WTC11 (cell line): ENCODE data around the gene DACT3. TPM values are rescaled to one million over a fixed set of nuclear protein-coding genes. Genes with fewer than 3 reads are reported as not detected.

Source experiments
- ATAC-seq: fragments of 200-7000 bp; cut with Tn5 transposase; 2 replicates; pipeline ENCODE4 v1.10.0; 2021; ENCODE audit warnings: mild to moderate bottlenecking, moderate library complexity
- CTCF ChIA-PET: fragments of 300-600 bp; sonication (Branson Sonifier 250); formaldehyde crosslinking; loops from one replicate; lab custom pipeline; 2021; ENCODE audit warnings: antibody characterized with exemption; lab: Charles Lee
- POLR2A ChIA-PET: fragments of 350-600 bp; sonication (Branson Sonifier 250); formaldehyde crosslinking; loops from one replicate; lab custom pipeline; 2021; ENCODE audit warnings: antibody characterized with exemption; lab: Charles Lee
- DNase-seq: peaks from one replicate; pipeline ENCODE4 v3.0.0; 2021; ENCODE audit warnings: low spot score
- H3K27ac Mint-ChIP-seq: 2 replicates; pipeline ENCODE4 v1.8.0; 2021; ENCODE audit warnings: mixed read lengths
- H3K27me3 Mint-ChIP-seq: 2 replicates; pipeline ENCODE4 v1.8.0; 2021; ENCODE audit warnings: low read depth, mild to moderate bottlenecking, moderate library complexity, mixed read lengths
- H3K36me3 Mint-ChIP-seq: 2 replicates; pipeline ENCODE4 v1.8.0; 2021; ENCODE audit warnings: mixed read lengths
- H3K4me1 Mint-ChIP-seq: 2 replicates; pipeline ENCODE4 v1.8.0; 2022; ENCODE audit warnings: mixed read lengths
- H3K4me3 Mint-ChIP-seq: 2 replicates; pipeline ENCODE4 v1.8.0; 2021; ENCODE audit warnings: mild to moderate bottlenecking, moderate library complexity, mixed read lengths
- H3K9me3 Mint-ChIP-seq: 2 replicates; pipeline ENCODE4 v1.8.0; 2021; ENCODE audit warnings: mixed read lengths
- CDX4 ChIP-seq: fragments of 250-450 bp; sonication (Bioruptor Pico); IDR thresholded peaks from 2 replicates; pipeline ENCODE4 v1.9.0; 2021; ENCODE audit warnings: moderate library complexity, mild to moderate bottlenecking, inconsistent platforms, borderline replicate concordance
- CREM ChIP-seq: sonication (generic); formaldehyde crosslinking; IDR thresholded peaks from 2 replicates; pipeline ENCODE4 v1.8.1; 2022; ENCODE audit warnings: mild to moderate bottlenecking, missing genetic modification reagents, moderate library complexity
- FOXK1 ChIP-seq: sonication (generic); formaldehyde crosslinking; IDR thresholded peaks from 2 replicates; pipeline ENCODE4 v1.8.0; 2022; ENCODE audit warnings: mild to moderate bottlenecking, moderate library complexity, missing genetic modification reagents
- HMGA2 ChIP-seq: fragments of 250-450 bp; sonication (Bioruptor Pico); IDR thresholded peaks from 2 replicates; pipeline ENCODE4 v1.4.0; 2021; ENCODE audit warnings: mild to moderate bottlenecking, moderate library complexity
- HMGXB4 ChIP-seq: sonication (generic); formaldehyde crosslinking; IDR thresholded peaks from 2 replicates; pipeline ENCODE4 v1.8.1; 2023; ENCODE audit warnings: mild to moderate bottlenecking, moderate library complexity, missing genetic modification reagents
- MAX ChIP-seq: sonication (generic); formaldehyde crosslinking; IDR thresholded peaks from 2 replicates; pipeline ENCODE4 v1.8.0; 2022; ENCODE audit warnings: mild to moderate bottlenecking, missing genetic modification reagents
- PRDM15 ChIP-seq: sonication (generic); formaldehyde crosslinking; IDR thresholded peaks from 2 replicates; pipeline ENCODE4 v1.8.0; 2022; ENCODE audit warnings: missing genetic modification reagents
- PRRX2 ChIP-seq: fragments of 250-450 bp; sonication (Bioruptor Pico); IDR thresholded peaks from 2 replicates; pipeline ENCODE4 v1.8.0; 2021; ENCODE audit warnings: mild to moderate bottlenecking
- ZMAT4 ChIP-seq: fragments of 250-450 bp; sonication (Bioruptor Pico); IDR thresholded peaks from 2 replicates; pipeline ENCODE4 v1.9.0; 2021; ENCODE audit warnings: mild to moderate bottlenecking
- ZNF532 ChIP-seq: fragments of 250-450 bp; sonication (Bioruptor Pico); IDR thresholded peaks from 2 replicates; pipeline ENCODE4 v1.9.0; 2021; ENCODE audit warnings: mild to moderate bottlenecking, borderline replicate concordance
- ZSCAN18 ChIP-seq: fragments of 250-450 bp; sonication (Bioruptor Pico); IDR thresholded peaks from 2 replicates; pipeline ENCODE4 v2.1.2; 2022; ENCODE audit warnings: mild to moderate bottlenecking, moderate library complexity
- total RNA-seq: library from RNA; stranded (reverse); gene quantifications from 3 replicates; pipeline ENCODE4 v1.2.3, GENCODE V29; 2021

The DACT3 gene
- total RNA-seq, 1 experiment from 2014 or later: 1.9 TPM

GRCh38 chr19:46622118-46622446 lies 38.9 kb downstream of the DACT3 start:
- ChIA-PET CTCF (interaction anchor here (0.6 to 13.2 kb wide), 15 partner anchors 9 to 133 kb away, joined by 3 to 484 read pairs (median 4); partner anchors contain the start of genes CALM3 and DACT3), POLR2A (no interaction called here)
- Mint-ChIP-seq H3K9me3 (no peaks in the 10 kb centered on the region), H3K36me3 (no peaks in the 10 kb centered on the region), H3K4me1 (peaks cover 8% of the 10 kb centered on the region), H3K27ac (no peak overlapping the region), H3K4me3 (no peak overlapping the region), H3K27me3 (no peaks in the 10 kb centered on the region; the same call in 1 of the 2 replicates)
- no peak for DNase-seq
- TF ChIP-seq MAX (CRISPR knock-in tag) (no peak), ZNF532 (CRISPR knock-in tag) (no peak), CREM (CRISPR knock-in tag) (no peak), CDX4 (CRISPR knock-in tag) (no peak), PRDM15 (CRISPR knock-in tag) (no peak), ZSCAN18 (no peak), PRRX2 (no peak), ZMAT4 (CRISPR knock-in tag) (no peak), FOXK1 (CRISPR knock-in tag) (no peak), HMGA2 (no peak), HMGXB4 (CRISPR knock-in tag) (no peak)
- no peak for ATAC-seq
